ENCODE results near the gene SNX9. TPM values are rescaled to one million over a fixed set of nuclear protein-coding genes. Genes with fewer than 3 reads are reported as not detected.

The SNX9 gene

GRCh38 chr6:157993076-157993475 lies 170.0 kb downstream of the SNX9 start:
- H3K4ac ChIP-seq (ENCODE audit: low read depth in 1 of 2, low read length in 2 of 2), result no peak overlapping the region
- H3K14ac ChIP-seq (ENCODE audit: low read length in 2 of 2), result no peak overlapping the region
- H2BK12ac ChIP-seq (ENCODE audit: low read length in 2 of 2), result no peak overlapping the region
- no peak for DNase-seq
- no peak overlapping the region for H2AK5ac ChIP-seq (ENCODE audit: low read length, severe bottlenecking)
- no peak overlapping the region for H4K8ac ChIP-seq (ENCODE audit: low read length)
- H3K23ac ChIP-seq (ENCODE audit: low read length in 2 of 2), result no peak overlapping the region
- WGBS, result 100% methylated on average over 1 of the region's 3 CpGs
- no peak overlapping the region for H2AFZ ChIP-seq (ENCODE audit: low read depth, low read length)
- no peak overlapping the region for H3K18ac ChIP-seq (ENCODE audit: low read depth in 1 of 2, low read length in 2 of 2)
- no peak overlapping the region for H2BK15ac ChIP-seq (ENCODE audit: low read depth, poor library complexity, severe bottlenecking)
- no peaks in the 10 kb centered on the region for H3K27me3 ChIP-seq (ENCODE audit: control insufficient read depth in 1 of 2, insufficient read depth in 1 of 2, low read length in 2 of 2)
- H3K4me1 ChIP-seq (ENCODE audit: control insufficient read depth, insufficient read depth, low read depth, low read length), result peaks cover 48% of the 10 kb centered on the region
- H2BK120ac ChIP-seq (ENCODE audit: low read depth, low read length), result no peak overlapping the region
- H3K9ac ChIP-seq (ENCODE audit: low read length), result no peak overlapping the region
- no peaks in the 10 kb centered on the region for H3K9me3 ChIP-seq (ENCODE audit: control insufficient read depth, low read length)
- H3K4me2 ChIP-seq (ENCODE audit: low read length, poor library complexity, severe bottlenecking), result no peak overlapping the region
- H3K4me3 ChIP-seq (ENCODE audit: insufficient read depth in 1 of 2, low read depth in 1 of 2, low read length in 2 of 2), result no peak overlapping the region
- H3K27ac ChIP-seq (ENCODE audit: low read length, poor library complexity, severe bottlenecking), result no peak overlapping the region
- no peak overlapping the region for H2BK5ac ChIP-seq (ENCODE audit: low read depth, low read length, poor library complexity, severe bottlenecking)
- H3K79me1 ChIP-seq (replicated peaks; ENCODE audit: low read length, poor library complexity, severe bottlenecking), result peaks cover 7% of the 10 kb centered on the region
- H3K36me3 ChIP-seq (ENCODE audit: control insufficient read depth in 1 of 2, insufficient read depth in 2 of 2, low read depth in 1 of 2, low read length in 2 of 2), result peaks cover 23 to 30% of the 10 kb centered on the region in 2 experiments
- no peak overlapping the region for H4K91ac ChIP-seq (ENCODE audit: low read length)

GRCh38 chr6:157994125-157994795 lies 171.2 kb downstream of the SNX9 start:
- Histone ChIP-seq H3K14ac (ENCODE audit: low read length in 2 of 2) (no peak overlapping the region), H4K8ac (ENCODE audit: low read length) (no peak overlapping the region), H3K4me3 (ENCODE audit: insufficient read depth in 1 of 2, low read depth in 1 of 2, low read length in 2 of 2) (no peak overlapping the region), H3K18ac (ENCODE audit: low read depth in 1 of 2, low read length in 2 of 2) (peak overlapping the region in 1 of 2 experiments; percentile 46), H2BK5ac (ENCODE audit: low read depth, low read length, poor library complexity, severe bottlenecking) (no peak overlapping the region), H2BK120ac (ENCODE audit: low read depth, low read length) (no peak overlapping the region), H2AK5ac (ENCODE audit: low read length, severe bottlenecking) (no peak overlapping the region), H3K36me3 (ENCODE audit: control insufficient read depth in 1 of 2, insufficient read depth in 2 of 2, low read depth in 1 of 2, low read length in 2 of 2) (peaks cover 23 to 28% of the 10 kb centered on the region in 2 experiments), H3K27ac (ENCODE audit: low read length, poor library complexity, severe bottlenecking) (no peak overlapping the region), H3K79me1 (replicated peaks; ENCODE audit: low read length, poor library complexity, severe bottlenecking) (peaks cover 9% of the 10 kb centered on the region), H3K9me3 (ENCODE audit: control insufficient read depth, low read length) (no peaks in the 10 kb centered on the region), H2AFZ (ENCODE audit: low read depth, low read length) (no peak overlapping the region), H3K4me1 (ENCODE audit: control insufficient read depth, insufficient read depth, low read depth, low read length) (peaks cover 44% of the 10 kb centered on the region), H3K23ac (ENCODE audit: low read length in 2 of 2) (no peak overlapping the region), H3K9ac (ENCODE audit: low read length) (no peak overlapping the region), H4K91ac (ENCODE audit: low read length) (no peak overlapping the region), H3K27me3 (ENCODE audit: control insufficient read depth in 1 of 2, insufficient read depth in 1 of 2, low read length in 2 of 2) (no peaks in the 10 kb centered on the region), H2BK12ac (ENCODE audit: low read length in 2 of 2) (no peak overlapping the region), H3K4me2 (ENCODE audit: low read length, poor library complexity, severe bottlenecking) (no peak overlapping the region), H3K4ac (ENCODE audit: low read depth in 1 of 2, low read length in 2 of 2) (no peak overlapping the region), H2BK15ac (ENCODE audit: low read depth, poor library complexity, severe bottlenecking) (no peak overlapping the region)
- DNase-seq, result no peak
- 91% methylated on average over 6 of the region's 7 CpGs for WGBS

Small RNA genes lying within 50 kb of the gene (small RNA-seq; reads per million reads assigned to genes)
- not detected for gene HSPE1P26 (ENCODE audit: low read depth)
- not detected for gene RNU6-786P (ENCODE audit: low read depth)
